NCI-H82 treated with DMSO at 0.1 percent for 48 hours (cell line): ENCODE results near the gene AZIN2.
"Not testable (repeated sequence)": the region's sequence is repeated elsewhere in the genome, so short reads cannot be mapped to it uniquely, and the experiment has no call there.

Experiments used
- DNase-seq: peaks from one replicate; lab custom pipeline; 2025; ENCODE audit not compliant: unreplicated experiment; lab: John Stamatoyannopoulos, UW

AZIN2 gene

DNA sequence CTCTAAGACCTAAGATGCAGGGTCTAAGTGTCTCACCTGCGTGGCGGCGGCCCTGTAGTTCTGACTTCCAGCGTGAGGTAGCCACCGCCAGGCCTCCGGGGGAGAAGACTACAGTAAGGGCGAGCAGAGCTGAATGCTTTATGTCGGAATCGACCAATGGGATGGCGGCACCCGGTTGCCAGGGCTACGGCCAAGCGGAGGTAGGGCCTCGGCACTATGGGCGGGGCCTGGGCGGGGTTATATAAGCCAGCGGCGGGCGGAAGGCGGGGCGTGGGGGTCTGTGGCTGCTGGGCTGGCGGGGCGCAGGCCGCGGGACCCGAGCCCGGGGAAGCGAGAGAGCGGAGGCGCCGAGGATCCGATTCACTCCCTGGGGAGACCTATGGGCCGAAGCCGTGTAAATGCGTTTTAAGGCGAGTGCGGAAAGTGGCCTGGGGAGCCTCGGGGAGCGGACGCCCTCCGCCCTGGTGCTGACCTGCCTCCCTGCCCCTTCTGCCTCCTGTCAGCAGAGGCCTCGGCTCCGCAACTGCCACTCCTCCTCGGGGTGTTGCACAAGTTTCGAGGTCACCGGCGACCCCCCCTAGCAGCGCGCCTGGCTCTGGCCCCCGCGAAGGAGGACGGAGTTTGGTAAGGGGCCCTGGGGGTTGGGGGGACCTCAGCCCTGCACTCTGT lies at the start of gene AZIN2:
Gene AZIN2 (plus strand): TSS at position 269 of the 669 bp plus-strand sequence. CDS start 1,097 bp downstream, outside the sequence.
- DNase-seq = peak; percentile 84

DNA sequence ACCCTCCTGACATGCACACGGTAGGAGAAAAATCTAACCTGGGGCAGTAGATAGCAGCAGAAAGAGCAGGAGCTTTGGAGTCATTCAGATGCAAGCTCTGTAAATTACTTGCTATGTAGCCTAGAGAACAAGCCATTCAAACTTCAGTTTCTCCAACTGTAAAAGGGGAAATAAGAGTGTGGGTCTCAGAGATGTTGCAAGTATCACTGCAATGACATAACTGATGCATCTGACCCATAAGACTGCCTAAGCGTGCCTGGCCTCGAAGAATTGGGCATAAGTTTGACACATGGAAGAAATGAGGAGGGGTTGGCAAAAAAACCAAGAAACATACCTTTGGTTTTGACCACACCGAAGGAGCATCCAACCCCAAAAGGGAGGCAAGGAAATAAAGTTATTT lies 49.4 kb upstream of the AZIN2 start:
- DNase-seq = no peak

DNA sequence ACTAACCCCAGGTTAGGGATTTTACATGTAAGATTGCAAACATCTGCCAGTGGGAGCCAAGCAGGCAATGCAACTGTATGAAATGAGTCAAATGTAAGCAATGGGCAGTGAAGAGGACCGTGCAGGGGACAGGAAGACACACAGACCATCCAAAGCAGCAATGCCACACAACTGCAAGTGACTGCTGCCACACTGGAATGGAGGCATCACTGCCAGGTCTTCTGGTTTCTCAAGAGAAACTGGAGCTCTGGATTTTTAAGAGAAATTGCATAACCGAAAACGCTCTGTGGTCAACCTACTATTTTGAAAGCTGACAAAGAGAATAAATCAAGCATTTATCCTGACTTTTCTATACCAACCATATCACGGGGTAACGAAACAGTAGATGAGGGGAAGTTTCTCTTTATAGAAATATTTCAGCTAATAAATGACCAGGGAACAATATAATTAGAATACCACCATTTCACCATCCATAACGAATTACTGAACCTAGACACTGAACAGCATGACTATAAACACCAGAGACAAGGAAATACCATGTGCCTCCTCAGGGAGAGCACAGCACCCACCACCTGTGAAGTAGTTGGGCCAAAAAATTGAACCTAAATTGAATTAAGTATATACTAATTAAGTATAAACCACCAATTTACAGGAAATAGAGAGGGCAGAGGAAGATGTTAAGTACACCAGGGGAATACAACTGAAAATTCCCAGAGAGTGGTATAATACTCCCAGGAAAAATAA lies 48.7 kb upstream of the AZIN2 start:
- no peak for DNase-seq

- no peak for DNase-seq
These were observed 44.9 kb upstream of the AZIN2 start for GRCh38 chr1:33036051-33036525.

DNA sequence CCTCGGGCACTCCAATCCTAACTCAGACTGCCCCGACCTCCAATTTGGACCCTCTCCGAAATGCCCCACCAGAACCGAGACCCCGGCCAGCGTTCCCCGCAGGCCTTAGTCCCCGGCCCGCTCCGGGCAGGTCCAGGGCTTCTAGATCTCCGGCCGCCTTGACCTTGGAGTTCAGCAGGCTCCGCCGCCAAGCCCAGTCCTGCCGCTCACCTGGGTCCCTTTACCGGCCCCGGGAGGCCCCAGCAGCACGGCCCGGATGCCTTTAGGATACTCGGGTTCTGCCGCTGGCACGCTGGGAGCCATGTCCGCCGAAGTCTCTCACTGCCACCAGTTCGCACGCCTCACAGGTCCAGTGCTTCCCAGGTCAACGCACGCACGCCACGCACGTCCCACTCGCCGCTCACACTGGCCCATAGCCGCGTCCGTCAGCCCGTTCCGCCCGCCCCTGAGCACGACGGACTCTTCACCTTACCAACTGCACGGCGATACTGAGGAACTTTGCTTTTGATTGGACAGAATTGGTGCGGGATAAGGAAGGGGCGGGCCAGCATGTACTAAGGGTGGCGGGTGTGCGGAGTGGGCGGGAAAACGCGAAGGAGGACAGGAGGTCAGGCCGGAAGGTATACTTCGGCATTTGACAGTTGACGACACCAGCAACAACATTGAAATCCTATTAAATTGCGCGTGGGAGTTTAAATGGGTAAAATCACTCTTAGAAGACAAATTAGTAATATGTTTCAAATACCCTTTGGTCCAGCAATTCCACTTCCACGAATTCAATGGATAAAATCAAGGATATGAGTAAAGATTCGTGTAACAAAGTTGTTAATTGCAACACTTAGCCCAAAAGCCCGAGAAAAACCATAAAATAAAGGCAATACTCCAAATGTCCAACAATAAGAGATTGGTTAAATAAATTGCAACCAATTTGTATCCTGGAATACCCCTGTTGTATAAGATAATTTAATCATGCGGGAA lies 44.1 kb upstream of the AZIN2 start, which contains the start of gene AK2:
Gene AK2 (minus strand): TSS at position 358 of the 978 bp plus-strand sequence. CDS start 55 bp downstream, at position 303.
- peak; percentile 99 for DNase-seq

GRCh38 chr1:33039840-33040239 lies 41.1 kb upstream of the AZIN2 start:
- DNase-seq = no peak

DNA sequence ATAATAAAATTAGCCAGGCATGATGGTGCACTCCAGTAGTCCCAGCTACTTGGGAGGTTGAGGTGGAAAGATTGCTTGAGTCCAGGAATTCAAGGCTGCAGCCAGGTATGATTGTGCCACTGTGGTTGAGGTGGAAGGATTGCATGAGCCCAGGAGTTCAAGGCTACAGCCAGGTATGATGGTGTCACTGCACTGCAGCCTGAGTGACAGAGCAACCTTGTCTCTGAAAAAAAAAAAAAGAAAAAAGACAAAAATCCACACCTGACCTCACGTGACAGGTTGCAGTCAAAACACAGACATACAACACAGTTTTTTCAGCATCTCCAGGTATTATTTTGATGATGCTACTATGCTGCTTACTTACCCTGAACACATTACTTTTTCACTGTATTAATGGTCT lies 39.9 kb upstream of the AZIN2 start:
- no peak for DNase-seq

GRCh38 chr1:33042831-33043230 lies 38.1 kb upstream of the AZIN2 start:
- no peak for DNase-seq

- no peak for DNase-seq
These were observed 37.5 kb upstream of the AZIN2 start for GRCh38 chr1:33043267-33044092.

DNA sequence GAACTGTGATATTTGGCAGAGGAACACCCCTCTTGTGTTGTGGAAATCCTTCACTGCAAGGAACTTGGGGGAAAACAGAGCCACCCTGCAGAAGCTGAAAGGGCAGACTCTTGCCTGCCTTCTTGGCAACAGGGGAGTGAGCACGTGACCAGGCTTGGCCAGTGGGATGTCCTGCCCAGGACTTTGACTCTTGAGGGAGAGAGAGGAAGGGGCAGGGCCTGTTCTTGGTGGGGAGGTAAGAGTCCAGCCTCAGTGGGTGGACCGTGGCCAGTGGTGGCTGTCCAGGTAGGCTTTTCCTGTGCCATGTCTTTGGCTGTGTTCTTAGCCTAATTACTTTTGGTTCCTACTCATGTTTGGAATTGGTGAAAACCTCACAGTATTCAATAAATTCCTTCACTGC lies 35.7 kb upstream of the AZIN2 start:
- DNase-seq = no peak

- no peak for DNase-seq
These were observed 35.1 kb upstream of the AZIN2 start for GRCh38 chr1:33045814-33046213.

DNA sequence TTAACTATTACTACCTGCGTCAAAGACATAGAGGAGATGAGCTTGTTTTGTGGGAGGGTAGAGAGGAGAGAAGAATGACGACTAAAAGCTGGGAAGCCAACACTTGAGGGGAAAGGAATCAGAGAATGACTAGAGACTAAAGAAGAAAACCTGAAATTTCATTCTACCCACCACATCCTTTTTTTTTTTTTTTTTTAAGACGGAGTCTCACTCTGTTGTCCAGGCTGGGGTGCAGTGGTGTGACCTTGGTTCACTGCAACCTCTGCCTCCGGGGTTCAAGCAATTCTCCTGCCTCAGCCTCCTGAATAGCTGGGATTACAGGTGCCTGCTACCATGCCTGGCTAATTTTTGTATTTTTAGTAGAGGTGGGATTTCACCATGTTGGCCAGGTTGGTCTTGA lies 34.7 kb upstream of the AZIN2 start:
- DNase-seq = not testable (repeated sequence)

DNA sequence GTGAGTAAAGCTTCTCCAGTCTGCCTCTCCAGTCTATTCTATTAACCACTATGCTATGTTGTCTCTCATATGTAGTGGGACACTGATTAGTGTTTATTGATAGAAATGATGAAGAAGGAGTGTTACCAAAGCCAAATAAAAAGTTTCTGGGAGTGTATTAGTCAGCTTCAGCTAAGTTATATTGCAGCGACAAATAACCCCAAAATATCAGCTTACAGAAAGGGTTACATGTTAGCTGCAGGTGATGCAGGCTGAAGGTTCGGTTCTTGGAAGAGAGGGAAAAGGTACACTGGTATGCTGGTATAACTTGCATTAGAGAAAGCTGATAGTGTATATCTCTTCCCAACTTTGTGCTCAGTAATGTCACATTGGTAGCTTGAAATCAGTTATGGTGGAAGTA lies 33.7 kb upstream of the AZIN2 start:
- no peak for DNase-seq

DNA sequence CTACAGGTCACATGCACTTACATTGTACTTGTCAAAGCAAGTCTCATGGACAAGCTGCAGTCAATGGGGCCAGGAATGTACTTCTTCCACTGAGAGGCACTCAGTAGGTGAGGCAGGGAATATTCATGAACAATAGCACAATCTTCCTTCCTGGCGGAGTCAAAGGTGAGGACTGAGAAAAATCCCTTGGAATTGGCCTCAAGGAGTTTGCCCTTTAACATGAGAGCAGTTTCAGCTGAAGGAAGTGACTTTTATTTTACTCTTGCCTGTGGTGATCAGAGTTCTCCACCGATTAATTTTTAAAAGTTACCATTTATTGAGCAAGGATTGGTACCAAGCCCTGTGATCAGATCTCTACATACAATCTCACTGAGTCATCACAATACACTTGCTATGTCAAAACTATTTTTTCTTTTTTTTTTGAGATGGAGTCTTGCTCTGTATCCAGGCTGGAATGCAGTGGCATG lies 33.1 kb upstream of the AZIN2 start:
- DNase-seq = no peak

DNA sequence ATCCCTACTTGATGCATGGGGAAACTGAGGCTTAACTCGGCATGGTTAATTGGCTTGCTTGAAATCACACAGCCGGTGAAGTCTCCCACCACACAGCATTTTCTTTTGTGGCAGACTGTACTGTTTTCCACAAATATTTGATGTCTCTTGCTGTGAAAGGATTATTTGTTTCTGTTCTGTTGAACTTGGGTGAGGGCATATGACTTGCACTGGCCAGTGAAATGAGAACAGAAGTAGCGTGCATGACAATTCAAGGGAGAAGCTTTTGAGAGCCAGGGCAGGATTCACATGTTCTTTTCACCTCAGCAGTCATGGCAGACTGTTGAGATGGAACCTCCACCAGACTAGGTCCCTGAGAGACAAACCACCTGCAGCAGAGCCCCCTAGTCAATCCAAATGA lies 32.5 kb upstream of the AZIN2 start:
- DNase-seq = no peak

DNA sequence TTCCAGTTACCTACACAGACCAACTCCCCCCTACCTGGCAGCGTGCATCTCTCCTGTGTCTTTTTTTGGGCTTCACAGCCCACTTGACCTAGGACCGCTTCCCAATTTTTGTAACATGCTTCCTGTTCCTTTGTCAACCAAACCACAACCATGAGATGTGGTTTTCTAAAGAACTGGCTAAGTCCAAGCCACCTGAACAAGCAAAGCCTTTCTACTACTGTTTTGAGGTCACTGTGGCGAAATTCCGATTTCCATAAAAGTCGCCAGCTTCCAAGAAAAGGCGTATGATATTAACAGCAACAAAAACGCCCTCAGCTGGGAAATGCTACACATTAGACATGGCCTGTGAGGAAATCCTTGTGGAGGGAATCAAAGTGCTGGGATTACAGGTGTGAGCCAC lies 31.6 kb upstream of the AZIN2 start:
- DNase-seq = no peak

DNA sequence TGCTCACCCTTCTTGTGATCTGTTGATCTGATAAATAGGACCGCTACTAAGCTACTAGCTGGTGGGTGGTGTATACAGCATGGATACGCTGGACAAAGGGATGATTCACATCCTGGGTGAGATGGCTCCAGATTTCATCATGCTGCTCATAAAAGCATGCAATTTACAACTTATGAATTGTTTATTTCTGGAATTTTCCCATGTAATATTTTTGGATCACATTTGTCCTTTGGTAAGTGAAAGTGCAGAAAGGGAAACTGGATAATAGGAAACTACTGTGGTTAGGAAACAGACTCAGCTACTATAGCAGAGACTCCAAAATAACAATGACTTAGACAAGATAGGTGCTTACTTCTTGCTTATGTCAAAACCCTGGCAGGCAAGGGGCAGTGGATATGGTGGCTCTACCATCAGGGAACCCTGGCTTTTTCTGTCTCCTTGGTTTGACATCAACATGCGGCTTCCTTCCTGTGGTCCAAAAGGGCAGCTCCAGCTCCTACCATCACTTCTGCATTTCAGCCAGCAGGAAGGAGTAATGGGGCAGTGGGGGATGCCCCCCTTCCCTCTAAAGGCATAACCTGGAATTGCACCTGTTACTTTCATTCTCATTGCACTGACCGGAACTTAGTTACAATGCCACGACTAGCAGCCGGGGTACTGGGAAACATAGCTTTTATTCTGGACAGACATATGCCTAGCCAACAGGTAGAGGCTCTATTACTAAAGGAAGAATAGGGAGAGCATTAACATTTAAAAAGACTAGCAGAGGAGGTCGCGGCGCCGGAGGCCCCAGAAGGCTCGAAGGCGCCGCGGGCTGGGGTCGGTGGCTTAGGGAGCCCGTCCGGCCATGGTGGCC lies 30.5 kb upstream of the AZIN2 start:
- DNase-seq = no peak

GRCh38 chr1:33055210-33056008 lies 25.5 kb upstream of the AZIN2 start:
- peak; percentile 79 for DNase-seq
